Psoas muscle (tissue), 8 donors: ENCODE results near the gene ERC2. TPM values are rescaled to one million over a fixed set of nuclear protein-coding genes. Genes with fewer than 3 reads are reported as not detected.

Experiments used
- ATAC-seq, 4 donors: fragments of 200-7000 bp; cut with Tn5 transposase; one replicate each; pipeline ENCODE4 v1.9.1; 2020; ENCODE audit warnings: moderate library complexity in 3 of 4, mild to moderate bottlenecking in 2 of 4
- DNase-seq, 2 donors: peaks; one replicate each; pipeline ENCODE4 v3.0.0-alpha.2; 2020
- H3K27ac ChIP-seq: fragments of 200-600 bp; one replicate; pipeline ENCODE4 v1.8.0; 2022
- H3K27me3 ChIP-seq, 3 donors: fragments of 200-600 bp in 1 of 3; one replicate each; pipeline versions ENCODE4 v1.6.1 to v1.8.0; 2013 to 2022; ENCODE audit warnings: low read length in 2 of 3, mild to moderate bottlenecking in 2 of 3, moderate library complexity in 1 of 3; ENCODE audit not compliant: insufficient read depth in 3 of 3
- H3K36me3 ChIP-seq, 2 donors: fragments of 200-600 bp in 1 of 2; one replicate each; pipeline versions ENCODE4 v1.6.1 to v1.8.0; 2013 to 2022; ENCODE audit warnings: low read depth in 1 of 2, mild to moderate bottlenecking in 1 of 2, moderate library complexity in 1 of 2; ENCODE audit not compliant: insufficient read depth in 1 of 2
- H3K4me1 ChIP-seq: fragments of 200-600 bp; one replicate; pipeline ENCODE4 v1.8.0; 2022
- H3K4me3 ChIP-seq: fragments of 200-600 bp; one replicate; pipeline ENCODE4 v1.8.0; 2022; ENCODE audit warnings: mild to moderate bottlenecking
- H3K9me3 ChIP-seq: fragments of 200-600 bp; one replicate; pipeline ENCODE4 v1.8.0; 2022
- CTCF ChIP-seq: fragments of 200-600 bp; IDR thresholded peaks from one replicate; pipeline ENCODE4 v1.8.0; 2022; ENCODE audit warnings: antibody characterized with exemption
- WGBS, 3 donors: extraction: QIAGEN DNeasy Blood & Tissue Kit; methylation state at CpG; one replicate each; pipeline versions ENCODE4 v1.1.6 to v1.1.7; 2013; 5-methylcytosine and 5-hydroxymethylcytosine counted together
- intact Hi-C, 2 donors: fragments of 100-400 bp; cut with DNase I; formaldehyde crosslinking; loops; one replicate each; pipeline versions ENCODE4 v1.11.0 to v1.14.2; 2022
- polyA plus RNA-seq, 3 donors: library from polyadenylated mRNA; stranded (reverse); fragments of 200-250 nt; gene quantifications; one replicate each; pipeline ENCODE4 v1.2.3, GENCODE V29; 2013
- total RNA-seq, 4 donors: library from RNA; stranded (reverse); fragmentation: NEBNext Ultra II Directional in 2 of 4; extraction: Animal tissue kit (Norgen Biotek cat#: 25700) in 2 of 4; gene quantifications; one replicate each; pipeline versions ENCODE4 v1.2.1 to v1.2.4, GENCODE V29; 2021 to 2023
- donor health status: healthy with polysubstance abuse.
- donor health status: DM: no; HTN: no; CAD: no; lungs with moderate emphysema.
- donor health status: Bipolar disorder and iron deficiency.
- donor health status: healthy.
- donor health status: DM: yes; HTN: yes; CAD: no.
- donor health status: DM: no; HTN: no; CAD: no.
- donor health status: DM: no; HTN: no; CAD: no.
- donor health status: DM: yes; HTN: yes; CAD: no.

Gene ERC2
- total and polyA plus RNA-seq, 7 donors: 0.04 to 0.15 TPM; not detected in 5

- ATAC-seq (no peak), DNase-seq (no peak)
- H3K4me3 ChIP-seq: no peak overlapping the region
- no peaks in the 10 kb centered on the region for H3K9me3 ChIP-seq
- no peaks in the 10 kb centered on the region for H3K36me3 ChIP-seq
- no peak overlapping the region for H3K27ac ChIP-seq
- TF ChIP-seq CTCF: no peak
- peaks cover 6% of the 10 kb centered on the region for H3K4me1 ChIP-seq
- 79 to 90% (median 85%) methylated on average over 3 of the region's 3 CpGs for WGBS, 3 donors
- intact Hi-C loops: no loop called here
- no peaks in the 10 kb centered on the region for H3K27me3 ChIP-seq
Observed at GRCh38 chr3:55584030-55584429, 884.2 kb downstream of the ERC2 start.

- ATAC-seq (no peak), DNase-seq (no peak)
- Histone ChIP-seq H3K9me3 (peaks cover 2% of the 10 kb centered on the region), H3K4me1 (peaks cover 6% of the 10 kb centered on the region), H3K4me3 (no peak overlapping the region), H3K27me3 (no peaks in the 10 kb centered on the region), H3K36me3 (no peaks in the 10 kb centered on the region), H3K27ac (no peak overlapping the region)
- intact Hi-C loops: no loop called here
- no peak for TF ChIP-seq CTCF
- 69 to 73% (median 73%) methylated on average over 3 of the region's 3 CpGs for WGBS, 3 donors
Observed at GRCh38 chr3:55583475-55583874, 884.8 kb downstream of the ERC2 start.

- 13 to 20% (median 13%) methylated on average over 8 of the region's 8 CpGs for WGBS, 3 donors
- H3K4me3 ChIP-seq: no peak overlapping the region
- no peak overlapping the region for H3K27ac ChIP-seq
- TF ChIP-seq CTCF: no peak
- peaks cover 5% of the 10 kb centered on the region for H3K9me3 ChIP-seq
- H3K36me3 ChIP-seq: no peaks in the 10 kb centered on the region
- DNase-seq (no peak), ATAC-seq (no peak)
- intact Hi-C loops: no loop called here
- no peaks in the 10 kb centered on the region for H3K27me3 ChIP-seq
- H3K4me1 ChIP-seq: peaks cover 6% of the 10 kb centered on the region
Observed at GRCh38 chr3:55579496-55579895, 888.8 kb downstream of the ERC2 start.

GRCh38 chr3:55576621-55577388 lies 891.5 kb downstream of the ERC2 start:
- 60 to 64% (median 61%) methylated on average over 17 of the region's 17 CpGs for WGBS, 3 donors
- intact Hi-C loops: no loop called here
- peaks cover 5% of the 10 kb centered on the region for H3K9me3 ChIP-seq
- no peak overlapping the region for H3K4me3 ChIP-seq
- peaks cover 6% of the 10 kb centered on the region for H3K4me1 ChIP-seq
- H3K36me3 ChIP-seq: no peaks in the 10 kb centered on the region
- no peaks in the 10 kb centered on the region for H3K27me3 ChIP-seq
- ATAC-seq: no peak
- no peak for DNase-seq
- no peak overlapping the region for H3K27ac ChIP-seq
- TF ChIP-seq CTCF: no peak

- Histone ChIP-seq H3K4me1 (peaks cover 3% of the 10 kb centered on the region), H3K27ac (no peak overlapping the region), H3K36me3 (no peaks in the 10 kb centered on the region), H3K4me3 (no peak overlapping the region), H3K27me3 (no peaks in the 10 kb centered on the region), H3K9me3 (peaks cover 5% of the 10 kb centered on the region)
- TF ChIP-seq CTCF: no peak
- intact Hi-C loops: no loop called here
- 92 to 97% (median 96%) methylated on average over 3 of the region's 3 CpGs for WGBS, 3 donors
- no peak for ATAC-seq
- DNase-seq: no peak
Observed at GRCh38 chr3:55574671-55575070, 893.6 kb downstream of the ERC2 start.
